ENCODE measurements around the gene CYBB. TPM values are rescaled to one million over a fixed set of nuclear protein-coding genes. Genes with fewer than 3 reads are reported as not detected.

Gene CYBB
- total RNA-seq, 1 donor from 2014 or later: not detected

DNA sequence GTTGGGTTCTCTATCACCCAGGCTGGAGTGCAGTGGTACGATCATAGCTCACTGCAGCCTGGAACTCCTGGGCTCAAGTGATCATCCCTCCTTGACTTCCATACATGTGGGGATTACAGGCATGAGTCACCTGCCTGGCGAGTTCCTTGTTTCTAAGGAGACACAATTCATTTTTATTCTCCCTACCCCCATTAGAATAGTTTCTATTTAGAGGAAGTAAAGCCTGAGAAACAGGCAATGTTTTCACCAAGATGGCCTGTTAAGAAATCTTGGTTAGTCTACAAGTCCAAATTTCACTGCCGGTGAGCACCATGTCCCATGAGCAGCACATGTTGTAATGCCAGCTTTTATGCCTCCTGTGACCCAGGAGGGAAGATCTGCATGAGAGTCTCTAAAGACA lies 5.7 kb downstream of the CYBB start:
- no peak for DNase-seq (ENCODE audit: low read depth in 2 of 2)

DNA sequence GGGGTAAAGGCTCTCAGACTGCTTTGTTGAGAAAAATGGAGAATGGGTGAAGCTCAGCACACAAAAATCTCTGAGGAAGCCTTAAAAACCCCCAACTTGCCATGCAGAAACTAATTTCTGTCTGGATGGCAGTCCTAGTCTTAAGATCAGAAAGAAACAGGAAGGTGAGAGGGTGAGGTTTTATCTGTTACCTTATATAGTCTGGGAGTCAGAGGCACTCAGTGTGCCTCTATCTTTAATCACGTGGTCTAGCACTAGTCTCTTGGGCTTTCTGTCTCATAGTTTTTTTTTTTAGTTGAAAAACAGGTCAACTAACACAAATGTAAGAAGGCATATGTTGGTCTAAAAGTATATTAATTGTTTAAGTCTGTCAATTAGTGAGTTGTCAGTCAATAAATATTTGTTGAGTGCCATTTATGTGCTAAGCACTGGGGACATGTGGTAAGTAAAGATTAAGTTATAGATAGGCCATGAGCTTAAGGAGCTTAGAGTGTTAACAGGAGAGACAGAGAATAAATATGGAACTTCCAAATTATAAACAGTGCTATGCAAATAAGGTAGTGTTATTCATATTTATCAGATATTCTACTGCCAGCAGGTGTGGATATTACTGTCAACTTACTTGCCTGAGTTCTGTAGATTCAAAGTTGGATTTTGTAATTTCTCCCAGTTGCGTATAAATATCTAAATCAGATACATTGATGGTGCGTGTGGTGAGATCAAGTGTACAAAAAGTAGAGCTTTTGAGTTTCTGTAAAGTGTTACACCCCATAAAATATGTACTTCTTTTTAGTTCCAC lies 7.0 kb downstream of the CYBB start:
- DNase-seq (ENCODE audit: low read depth in 2 of 2): no peak

DNA sequence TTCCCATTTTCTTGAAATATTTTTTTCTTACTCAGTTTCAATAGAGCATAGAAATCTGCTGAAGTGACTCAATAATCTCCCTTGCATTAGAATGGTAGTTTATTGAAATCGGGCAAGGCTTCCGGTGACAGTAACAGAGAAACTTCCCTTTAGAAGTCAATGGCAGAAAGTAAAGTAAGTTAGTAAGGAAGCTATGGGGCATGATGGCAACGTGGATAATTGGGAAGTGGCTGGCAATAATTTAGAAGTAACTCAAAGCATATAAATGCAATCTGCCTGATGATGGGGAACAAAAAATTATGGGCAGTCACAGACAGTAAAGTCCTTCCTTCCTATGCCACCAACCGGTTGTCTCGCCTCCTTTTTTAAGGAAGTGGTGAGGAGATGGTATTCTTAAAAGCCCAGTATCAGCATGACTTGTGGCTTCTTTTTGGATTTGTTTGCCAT lies 7.6 kb downstream of the CYBB start:
- DNase-seq (ENCODE audit: low read depth in 2 of 2): no peak

DNA sequence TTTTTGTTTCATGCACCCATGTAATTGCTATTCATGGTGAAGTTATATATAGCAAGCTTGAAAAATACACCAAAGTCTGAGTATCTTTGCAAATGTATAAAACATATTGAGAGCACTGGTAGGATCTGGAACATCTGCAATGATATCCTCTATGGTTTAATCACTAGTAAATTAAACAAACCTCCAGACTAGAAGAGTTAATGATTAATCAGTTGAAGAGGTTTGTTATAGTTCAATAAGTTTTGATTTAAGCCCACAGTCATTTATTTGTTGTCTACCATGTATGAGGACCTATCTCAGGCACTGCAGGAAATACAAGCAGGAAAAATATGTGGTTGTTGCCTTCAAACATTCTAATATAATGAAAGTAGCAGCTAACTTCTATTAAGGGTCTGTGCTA lies 16.5 kb downstream of the CYBB start:
- no peak for DNase-seq (ENCODE audit: low read depth in 2 of 2)

DNA sequence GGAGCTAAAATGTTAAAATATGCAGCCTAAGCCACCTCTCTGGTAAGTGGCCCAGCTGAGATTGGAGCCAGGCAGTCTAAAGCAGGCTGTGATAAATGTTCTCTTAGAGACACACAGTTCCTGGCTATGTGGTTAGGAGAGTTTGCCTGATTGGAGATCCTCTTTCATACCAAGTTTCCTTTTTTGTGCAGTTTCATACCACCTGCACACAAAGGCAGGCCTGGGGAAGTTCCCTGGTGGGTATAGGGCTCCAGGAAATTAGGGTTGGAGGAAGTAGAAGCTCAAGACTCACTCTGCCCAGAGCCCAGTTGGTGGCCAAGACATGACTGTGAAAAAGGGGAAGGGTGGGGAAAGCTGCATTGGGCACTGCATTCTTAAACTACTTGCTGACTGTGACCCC lies 16.9 kb downstream of the CYBB start:
- no peak for DNase-seq (ENCODE audit: low read depth in 2 of 2)

DNA sequence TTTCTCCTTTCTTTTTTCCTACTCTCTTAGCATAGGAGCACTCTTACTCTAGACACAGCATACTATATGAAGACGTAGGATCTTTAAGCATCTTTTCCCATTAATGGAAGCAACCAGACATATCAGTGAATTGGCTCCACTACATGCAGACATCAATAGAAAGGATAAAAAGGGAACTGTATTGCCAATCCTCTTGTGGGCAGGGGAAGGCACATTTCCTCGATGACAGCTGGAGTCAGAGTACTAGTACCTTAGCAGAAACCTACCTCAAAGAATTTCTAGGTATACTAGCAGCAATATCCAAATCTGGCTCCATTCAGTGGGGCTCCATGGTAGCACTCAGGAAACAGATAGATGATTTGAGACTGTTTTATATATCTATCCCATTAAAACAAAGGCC lies 20.1 kb downstream of the CYBB start:
- DNase-seq (ENCODE audit: low read depth in 2 of 2): no peak

DNA sequence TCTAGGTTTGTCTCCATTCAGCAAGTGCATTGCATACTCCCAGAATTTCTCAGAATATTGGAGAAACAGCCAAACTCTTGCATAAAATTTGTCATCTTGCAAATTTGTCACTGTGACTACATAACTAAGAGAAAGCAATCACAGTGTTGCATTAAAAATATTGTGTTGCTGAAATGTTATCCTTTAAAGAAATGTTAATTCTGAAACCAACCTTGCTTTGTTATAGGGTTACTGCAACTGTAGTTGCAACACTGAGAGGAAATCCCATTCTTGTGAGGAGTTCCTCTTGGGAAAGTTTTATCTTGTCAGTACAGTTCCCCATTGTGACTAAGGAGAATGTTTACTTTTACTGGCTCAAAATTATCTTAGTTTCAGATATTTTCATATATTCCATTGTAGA lies 20.9 kb downstream of the CYBB start:
- no peak for DNase-seq (ENCODE audit: low read depth in 2 of 2)

DNA sequence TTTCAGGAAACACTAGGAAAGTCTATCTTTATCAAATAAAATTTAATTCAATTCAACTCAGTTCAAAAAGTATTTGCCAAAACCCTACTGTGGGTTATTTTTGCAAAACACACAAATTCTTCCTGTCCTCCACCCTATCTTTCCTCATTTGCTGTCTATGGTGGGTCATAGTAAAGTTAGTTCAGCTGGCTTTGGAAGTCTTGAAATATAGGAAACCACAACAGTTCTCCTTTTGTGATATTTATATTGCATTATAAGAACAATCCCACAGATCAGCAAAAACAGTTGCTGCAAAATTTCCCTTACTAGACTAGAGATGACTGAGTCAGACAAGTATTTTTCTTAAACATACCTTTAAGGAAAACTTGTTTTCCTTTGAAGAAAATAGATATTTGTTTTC lies 22.2 kb downstream of the CYBB start:
- DNase-seq (ENCODE audit: low read depth in 2 of 2): no peak

DNA sequence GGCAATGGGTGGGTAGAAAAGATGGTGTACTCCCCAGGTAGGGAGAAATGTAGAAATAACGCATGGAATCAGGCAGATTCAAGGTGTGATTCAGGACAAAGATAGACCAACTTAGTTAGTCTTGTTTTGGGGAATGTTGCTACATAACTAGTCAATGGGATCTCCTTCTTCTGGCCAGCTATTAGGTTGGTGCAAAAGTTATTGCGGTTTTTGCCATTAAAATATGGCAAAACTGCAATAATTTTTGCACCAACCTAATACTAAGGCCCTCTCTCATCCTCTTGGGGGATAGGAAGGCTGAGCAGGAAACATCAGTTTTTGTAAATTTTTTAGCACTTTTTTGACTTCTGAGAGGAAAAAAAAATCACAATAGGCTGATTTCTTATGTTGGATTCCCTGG lies 23.2 kb downstream of the CYBB start:
- DNase-seq (ENCODE audit: low read depth in 2 of 2): no peak

DNA sequence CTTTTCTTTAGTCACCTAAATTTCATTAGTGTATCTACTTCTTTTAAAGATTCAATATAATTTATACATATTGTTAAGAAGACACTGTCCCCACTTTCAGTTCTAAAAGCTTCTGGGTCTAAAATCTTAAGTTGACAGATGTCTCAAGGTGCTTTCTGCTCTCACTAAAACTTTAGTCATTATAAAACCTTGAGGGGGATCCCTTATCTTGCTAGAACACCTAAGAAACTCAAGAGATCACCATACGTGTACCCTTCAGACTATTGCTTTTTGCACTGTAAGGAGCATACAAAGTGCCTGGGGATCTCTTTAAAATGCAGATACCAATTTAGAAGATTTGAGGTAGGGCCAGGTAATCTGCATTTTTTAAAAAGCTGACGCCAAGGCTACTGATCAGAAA lies 30.1 kb downstream of the CYBB start:
- DNase-seq (ENCODE audit: low read depth in 2 of 2): no peak

DNA sequence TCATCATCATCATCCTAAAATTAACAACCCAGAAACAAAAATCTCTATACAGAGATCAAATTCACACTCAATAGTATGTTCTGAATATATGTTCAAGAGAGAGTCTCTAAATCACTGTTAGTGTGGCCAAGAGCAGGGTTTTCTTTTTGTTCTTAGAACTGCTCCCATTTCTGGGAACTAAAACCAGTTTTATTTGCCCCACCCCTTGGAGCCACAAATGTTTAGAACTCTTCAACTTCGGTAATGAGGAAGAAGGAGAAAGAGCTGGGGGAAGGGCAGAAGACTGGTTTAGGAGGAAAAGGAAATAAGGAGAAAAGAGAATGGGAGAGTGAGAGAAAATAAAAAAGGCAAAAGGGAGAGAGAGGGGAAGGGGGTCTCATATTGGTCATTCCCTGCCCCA lies 32.3 kb downstream of the CYBB start:
- DNase-seq (ENCODE audit: low read depth in 2 of 2): no peak

DNA sequence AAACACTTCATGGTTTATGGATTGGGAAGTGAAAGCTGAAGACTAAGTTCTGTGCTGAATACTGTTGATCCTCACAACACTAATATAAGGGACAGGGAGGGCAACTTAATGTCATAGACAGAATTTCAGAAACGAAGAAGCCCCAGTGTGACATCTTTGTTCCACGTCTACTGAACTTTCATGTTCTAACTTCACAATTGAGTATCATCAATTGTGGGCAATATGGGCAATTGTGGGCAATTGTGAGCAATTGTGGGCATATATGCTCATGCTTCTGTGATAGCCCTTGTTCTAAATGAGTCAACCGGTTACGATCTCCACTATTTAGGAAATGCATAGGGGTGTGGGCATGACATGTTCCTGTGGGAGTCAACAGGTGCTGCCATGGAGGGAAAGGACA lies 33.7 kb downstream of the CYBB start:
- DNase-seq (ENCODE audit: low read depth in 2 of 2): no peak

DNA sequence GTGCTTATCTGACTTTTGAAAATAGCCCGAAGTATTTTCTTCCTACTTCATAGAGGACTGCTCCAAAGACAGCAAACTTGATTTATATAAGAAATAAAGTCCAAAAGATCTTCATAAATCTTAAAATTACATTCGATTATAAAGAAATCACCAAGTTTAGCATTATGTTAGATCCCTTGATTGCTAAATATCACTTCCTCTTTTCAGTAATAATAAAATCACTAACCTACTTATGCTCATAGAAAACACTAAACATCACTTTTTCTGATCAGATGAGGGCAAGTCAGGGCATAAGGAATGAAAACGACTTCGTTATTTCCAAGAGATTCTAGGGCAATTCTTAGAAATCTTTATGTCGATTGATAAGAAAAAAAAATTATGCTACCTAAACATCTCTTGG lies 35.5 kb downstream of the CYBB start:
- DNase-seq (ENCODE audit: low read depth in 2 of 2): no peak

DNA sequence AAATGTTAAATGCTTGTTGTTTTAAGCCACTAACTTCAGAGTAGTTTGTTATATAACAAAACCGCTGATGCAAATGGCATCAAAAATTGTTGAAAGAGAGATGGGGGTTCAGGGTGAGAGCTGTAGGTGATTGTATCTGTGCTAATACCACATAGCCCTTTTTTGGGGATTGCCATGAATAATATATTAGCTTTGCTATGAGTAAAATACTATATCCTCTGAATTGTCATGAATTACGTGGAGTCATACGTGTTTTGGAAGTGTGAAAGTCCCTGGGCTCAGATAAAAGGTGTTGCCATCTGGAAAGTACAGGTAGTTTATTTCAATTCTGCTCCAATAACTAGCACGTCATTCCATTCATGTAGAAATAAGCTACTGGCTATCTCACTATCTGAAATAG lies 36.9 kb downstream of the CYBB start:
- no peak for DNase-seq (ENCODE audit: low read depth in 2 of 2)

DNA sequence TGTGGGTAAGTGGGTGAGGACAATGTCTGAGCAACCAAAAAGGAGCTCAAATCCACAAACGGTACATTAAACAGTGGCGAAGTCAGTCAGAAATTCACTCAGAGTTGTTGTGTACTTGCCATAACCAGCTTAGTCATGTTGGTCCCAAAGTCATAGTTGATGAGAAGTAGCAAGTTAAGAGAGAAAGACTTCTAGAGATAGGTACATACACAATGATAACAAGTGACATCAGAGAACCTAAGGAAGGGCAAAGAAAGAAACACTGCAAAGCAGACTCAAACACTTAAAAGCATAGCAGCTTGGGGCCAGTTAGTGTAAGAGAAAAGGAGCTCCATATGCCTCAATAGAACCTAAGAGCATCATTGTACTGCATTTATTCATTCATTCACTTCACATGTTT lies 37.3 kb downstream of the CYBB start:
- no peak for DNase-seq (ENCODE audit: low read depth in 2 of 2)

DNA sequence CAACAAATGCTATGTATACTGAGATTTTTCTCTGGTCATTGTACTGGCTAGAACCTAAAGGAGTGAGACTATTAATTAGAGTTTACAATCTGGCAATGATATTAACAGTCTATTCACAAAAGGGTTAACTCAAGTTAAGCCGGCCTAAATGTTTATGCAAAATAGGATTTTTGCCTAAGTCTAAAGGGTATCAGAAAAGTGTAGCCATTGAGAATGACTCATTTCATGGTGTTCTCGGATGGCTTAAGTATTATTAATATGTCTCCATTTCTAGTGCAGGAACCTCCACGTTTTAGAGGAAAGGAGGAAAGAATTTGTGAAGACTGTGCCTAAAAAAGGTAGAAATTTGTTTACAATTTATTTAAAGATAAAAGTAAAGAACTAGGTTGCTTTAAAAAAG lies 37.7 kb downstream of the CYBB start:
- DNase-seq (ENCODE audit: low read depth in 2 of 2): no peak

DNA sequence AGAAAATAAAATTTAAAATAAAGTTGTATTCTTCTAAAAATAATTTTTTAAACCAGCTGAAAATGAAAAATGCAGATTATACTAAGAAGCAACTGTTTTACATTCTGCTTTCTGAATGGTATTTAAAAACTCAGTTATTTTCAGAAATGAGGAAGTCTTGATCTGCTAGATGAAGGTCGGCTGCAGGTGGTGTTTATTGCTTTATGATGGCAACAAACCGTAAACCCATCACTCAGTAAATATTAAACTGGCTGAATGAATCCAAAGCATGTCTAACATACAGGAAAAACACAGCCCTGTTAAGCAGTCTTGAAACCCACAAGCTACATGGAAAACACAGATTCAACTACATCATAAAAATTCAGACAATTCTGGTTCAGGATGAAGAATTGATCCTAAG lies 38.2 kb downstream of the CYBB start:
- no peak for DNase-seq (ENCODE audit: low read depth in 2 of 2)

DNA sequence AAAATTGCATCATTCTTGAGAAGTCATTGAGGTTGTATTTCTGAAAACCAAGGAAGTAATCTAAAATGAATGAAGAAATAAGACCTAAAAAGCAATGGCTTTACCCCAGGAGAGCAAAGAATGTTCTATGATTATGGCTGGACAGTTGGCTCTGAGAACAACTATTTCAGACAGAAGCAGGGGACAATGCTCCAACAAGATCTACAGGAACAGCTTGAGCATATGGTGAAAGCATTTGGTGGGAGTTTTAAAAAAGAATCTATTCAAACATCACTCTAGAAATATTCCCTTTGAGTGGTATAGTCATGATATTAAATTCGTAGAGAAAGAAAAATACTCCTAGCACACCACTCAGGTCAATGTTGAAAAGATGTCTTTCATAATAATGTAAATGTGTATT lies 40.8 kb downstream of the CYBB start:
- no peak for DNase-seq (ENCODE audit: low read depth in 2 of 2)

DNA sequence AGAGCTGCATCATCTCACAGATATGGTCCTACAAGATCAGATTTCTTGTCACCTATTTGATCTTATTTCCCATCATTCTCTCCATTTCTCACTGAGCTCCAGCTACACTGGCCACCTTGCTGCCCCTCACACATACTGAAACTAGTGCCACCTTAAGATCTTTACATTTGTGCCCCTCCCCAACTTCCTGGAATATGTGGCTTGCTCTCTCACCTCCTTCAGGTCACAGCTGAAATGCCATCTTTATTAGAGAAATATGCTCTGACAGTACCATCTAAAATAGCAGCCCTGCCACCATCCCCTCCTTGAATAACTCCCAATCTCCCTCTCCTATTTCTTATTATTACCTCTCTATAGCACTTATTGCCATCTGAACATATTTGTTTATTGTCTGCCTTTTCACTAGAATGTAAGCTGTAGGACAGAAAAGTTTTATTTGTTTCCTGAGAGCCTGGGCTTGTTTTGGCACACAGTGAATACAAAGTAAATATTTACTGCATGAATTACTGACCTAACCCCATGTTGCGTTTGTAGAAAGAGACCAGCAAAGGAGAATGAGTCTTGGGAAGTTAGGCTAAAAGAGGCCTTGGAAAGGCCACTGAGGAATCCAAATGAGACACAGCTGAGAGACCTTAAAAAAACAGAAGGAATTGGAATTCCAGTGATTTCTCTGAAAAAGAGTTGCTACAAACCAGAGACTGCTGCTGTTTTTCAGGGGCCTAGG lies 44.8 kb downstream of the CYBB start:
- DNase-seq (ENCODE audit: low read depth in 2 of 2): no peak

DNA sequence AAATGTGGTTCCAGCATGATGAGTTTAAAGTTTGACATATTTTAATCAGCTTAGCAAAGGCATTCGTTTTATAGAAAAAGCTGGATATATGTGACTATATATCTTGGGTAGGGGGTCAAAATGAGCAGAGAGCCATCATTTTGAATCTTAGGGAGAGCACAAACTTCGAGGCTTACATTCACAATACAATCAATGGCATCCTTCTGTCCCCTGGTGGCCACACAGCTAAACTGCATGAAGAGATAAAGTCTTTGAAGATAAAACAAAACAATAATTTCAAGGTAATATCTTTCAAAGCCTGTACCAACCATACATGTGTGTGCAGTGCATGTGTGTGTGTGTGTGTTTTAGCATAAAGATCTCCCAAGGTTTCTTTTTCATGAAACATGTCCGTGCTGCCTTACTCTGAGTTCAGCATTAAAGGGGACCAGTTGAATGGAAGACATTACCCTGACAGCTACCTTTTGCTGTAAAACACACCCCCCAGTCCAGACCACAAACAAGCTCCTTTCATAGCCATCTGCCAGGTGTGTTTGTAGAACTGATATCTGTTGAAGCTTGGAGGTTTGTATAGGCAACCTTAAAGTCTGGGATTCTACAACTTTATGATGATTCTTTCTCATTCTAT lies 45.5 kb downstream of the CYBB start:
- peak; percentile 38 to 53 for DNase-seq (ENCODE audit: low read depth in 2 of 2)

DNA sequence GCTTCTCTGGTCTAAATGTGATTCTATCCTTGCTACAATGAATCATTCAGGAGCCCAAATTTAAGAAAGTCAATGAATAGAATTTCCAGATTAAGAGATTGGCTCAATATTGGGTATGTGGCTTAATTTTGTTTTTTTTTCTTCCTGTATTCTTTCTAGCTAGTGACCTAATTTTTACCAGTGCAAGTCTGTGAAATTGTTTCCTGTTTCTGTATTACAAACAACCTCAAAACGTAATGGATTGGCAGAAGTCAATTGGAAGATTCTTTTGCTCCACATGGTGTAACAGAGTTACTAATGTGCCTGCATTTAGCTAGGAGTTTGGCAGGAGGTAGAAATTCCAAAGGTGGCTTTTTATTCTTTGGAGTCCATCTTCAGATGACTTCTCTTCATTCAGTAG lies 49.9 kb downstream of the CYBB start:
- no peak for DNase-seq (ENCODE audit: low read depth in 2 of 2)

DNA sequence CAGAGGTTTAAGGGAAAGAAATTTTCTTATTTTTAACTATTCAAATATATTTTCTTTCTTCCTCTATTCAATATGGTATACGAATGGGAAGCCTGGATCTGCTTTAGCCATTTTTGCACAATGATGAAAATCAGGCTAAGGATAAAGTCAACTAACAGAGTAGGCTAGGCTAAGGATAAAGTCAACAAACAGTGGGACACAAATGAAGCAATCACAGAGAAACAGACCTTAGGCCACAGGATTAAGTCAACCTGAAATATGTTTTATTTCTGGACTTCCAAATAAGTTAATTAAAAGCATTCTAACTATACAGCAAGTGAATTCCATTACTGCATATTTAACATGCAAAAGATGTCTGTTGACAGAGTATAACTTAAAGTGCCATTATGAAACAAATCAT lies 50.5 kb downstream of the CYBB start:
- no peak for DNase-seq (ENCODE audit: low read depth in 2 of 2)

DNA sequence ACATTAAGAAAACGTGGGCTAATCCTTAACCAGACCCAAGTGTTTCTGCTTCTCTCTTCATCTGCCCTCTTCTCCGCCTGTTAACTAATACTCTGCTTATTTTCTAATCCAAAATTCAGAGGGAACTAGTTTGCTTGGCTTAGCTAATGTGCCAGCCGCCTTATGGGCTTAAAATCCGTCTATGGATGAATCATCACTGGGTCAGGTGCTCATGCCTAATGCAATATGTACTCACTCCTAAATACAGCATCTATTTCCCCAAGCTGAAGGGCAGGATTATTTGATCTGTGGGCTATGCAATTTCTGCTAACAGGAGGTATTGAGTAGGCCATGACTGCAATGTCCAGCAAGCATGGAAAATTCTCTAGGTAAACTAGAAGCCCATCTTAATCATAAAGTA lies 55.1 kb downstream of the CYBB start:
- no peak for DNase-seq (ENCODE audit: low read depth in 2 of 2)
